Measurements from ENCODE around the gene MAP2K5.

- TF ChIP-seq POLR2AphosphoS5 (IDR thresholded peaks at IDR 0.05) (no peak), CTCF (IDR thresholded peaks at IDR 0.05) (no peak), POLR2A (IDR thresholded peaks at IDR 0.05) (no peak)
Observed at GRCh38 chr15:67533873-67534272, 8.6 kb upstream of the MAP2K5 start.
